Measurements from ENCODE around the gene UMAD1.

DNA sequence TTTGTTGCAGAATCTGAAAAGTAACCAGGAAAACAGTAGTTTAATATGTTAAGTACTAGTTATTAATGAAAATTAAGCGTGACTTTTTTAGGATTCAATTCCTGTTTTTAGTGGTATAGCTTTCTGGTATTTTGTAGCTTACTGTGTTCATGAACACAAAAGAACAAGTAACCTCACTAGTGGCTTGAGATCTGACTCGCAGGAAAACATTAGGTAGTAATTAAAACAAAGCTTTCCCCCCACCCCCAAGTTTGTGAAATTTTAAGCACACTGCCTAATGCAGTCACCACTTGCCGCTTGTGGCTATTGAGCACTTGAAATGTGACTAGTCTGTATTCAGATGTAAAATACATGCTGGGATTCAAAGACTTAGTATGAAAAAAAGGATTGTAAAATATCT lies 180.4 kb downstream of the UMAD1 start:
- TF ChIP-seq POLR2AphosphoS5 (IDR thresholded peaks at IDR 0.05; ENCODE audit: insufficient read depth in 1 of 2, low read depth in 1 of 2) (no peak), POLR2A (IDR thresholded peaks at IDR 0.05) (no peak)
- TF ChIP-seq, protein P1, sequence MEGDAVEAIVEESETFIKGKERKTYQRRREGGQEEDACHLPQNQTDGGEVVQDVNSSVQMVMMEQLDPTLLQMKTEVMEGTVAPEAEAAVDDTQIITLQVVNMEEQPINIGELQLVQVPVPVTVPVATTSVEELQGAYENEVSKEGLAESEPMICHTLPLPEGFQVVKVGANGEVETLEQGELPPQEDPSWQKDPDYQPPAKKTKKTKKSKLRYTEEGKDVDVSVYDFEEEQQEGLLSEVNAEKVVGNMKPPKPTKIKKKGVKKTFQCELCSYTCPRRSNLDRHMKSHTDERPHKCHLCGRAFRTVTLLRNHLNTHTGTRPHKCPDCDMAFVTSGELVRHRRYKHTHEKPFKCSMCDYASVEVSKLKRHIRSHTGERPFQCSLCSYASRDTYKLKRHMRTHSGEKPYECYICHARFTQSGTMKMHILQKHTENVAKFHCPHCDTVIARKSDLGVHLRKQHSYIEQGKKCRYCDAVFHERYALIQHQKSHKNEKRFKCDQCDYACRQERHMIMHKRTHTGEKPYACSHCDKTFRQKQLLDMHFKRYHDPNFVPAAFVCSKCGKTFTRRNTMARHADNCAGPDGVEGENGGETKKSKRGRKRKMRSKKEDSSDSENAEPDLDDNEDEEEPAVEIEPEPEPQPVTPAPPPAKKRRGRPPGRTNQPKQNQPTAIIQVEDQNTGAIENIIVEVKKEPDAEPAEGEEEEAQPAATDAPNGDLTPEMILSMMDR (IDR thresholded peaks at IDR 0.05) = no peak

Measured in vagina (tissue), 2 donors.